ENCODE data around the gene ZNF836. TPM values are rescaled to one million over a fixed set of nuclear protein-coding genes. Genes with fewer than 3 reads are reported as not detected.

Gene ZNF836
- total RNA-seq, 1 donor from 2014 or later: 47.7 TPM

GRCh38 chr19:52112624-52113023 lies 58.8 kb downstream of the ZNF836 start:
- DNase-seq (ENCODE audit: low spot score in 2 of 2) (no peak), FAIRE-seq (no peak)

- FAIRE-seq: no peak
- no peak for DNase-seq (ENCODE audit: low spot score in 2 of 2)
These were observed 60.6 kb downstream of the ZNF836 start for GRCh38 chr19:52110780-52111179.

Small RNA genes within 50 kb of the gene (small RNA-seq; reads per million reads assigned to genes)
- gene RPL37P23: not detected

Other genes with a start within 250 kb of the ZNF836 start
- 10.6 TPM for gene ZNF613, start 244.1 kb downstream of the ZNF836 start, total RNA-seq
- 20.8 TPM for gene ZNF350, start 184.8 kb downstream of the ZNF836 start, total RNA-seq
- 26.5 TPM for gene ZNF615, start 163.4 kb downstream of the ZNF836 start, total RNA-seq
- gene ZNF614, start 143.2 kb downstream of the ZNF836 start, total RNA-seq: 32.6 TPM
- 18.8 TPM for gene ZNF432, start 122.8 kb downstream of the ZNF836 start, total RNA-seq
- gene ZNF841, start 75.9 kb downstream of the ZNF836 start, total RNA-seq: 52.6 TPM
- gene ZNF616, start 31.7 kb downstream of the ZNF836 start, total RNA-seq: 28.9 TPM
- 159 TPM for gene PPP2R1A, start 18.4 kb upstream of the ZNF836 start, total RNA-seq
- 19.2 TPM for gene ZNF766, start 98.0 kb upstream of the ZNF836 start, total RNA-seq
- gene ZNF480, start 125.5 kb upstream of the ZNF836 start, total RNA-seq: 11.4 TPM
- 20.0 TPM for gene ZNF610, start 164.6 kb upstream of the ZNF836 start, total RNA-seq
- gene ZNF880, start 198.3 kb upstream of the ZNF836 start, total RNA-seq: 158 TPM
- gene ZNF528, start 226.2 kb upstream of the ZNF836 start, total RNA-seq: 48.1 TPM

Measured in frontal cortex (tissue), 4 donors.